ENCODE data around the gene MRPL21.
A peak's percentile ranks its signal among the peaks of the same experiment; 100 is the strongest.

The MRPL21 gene

DNA sequence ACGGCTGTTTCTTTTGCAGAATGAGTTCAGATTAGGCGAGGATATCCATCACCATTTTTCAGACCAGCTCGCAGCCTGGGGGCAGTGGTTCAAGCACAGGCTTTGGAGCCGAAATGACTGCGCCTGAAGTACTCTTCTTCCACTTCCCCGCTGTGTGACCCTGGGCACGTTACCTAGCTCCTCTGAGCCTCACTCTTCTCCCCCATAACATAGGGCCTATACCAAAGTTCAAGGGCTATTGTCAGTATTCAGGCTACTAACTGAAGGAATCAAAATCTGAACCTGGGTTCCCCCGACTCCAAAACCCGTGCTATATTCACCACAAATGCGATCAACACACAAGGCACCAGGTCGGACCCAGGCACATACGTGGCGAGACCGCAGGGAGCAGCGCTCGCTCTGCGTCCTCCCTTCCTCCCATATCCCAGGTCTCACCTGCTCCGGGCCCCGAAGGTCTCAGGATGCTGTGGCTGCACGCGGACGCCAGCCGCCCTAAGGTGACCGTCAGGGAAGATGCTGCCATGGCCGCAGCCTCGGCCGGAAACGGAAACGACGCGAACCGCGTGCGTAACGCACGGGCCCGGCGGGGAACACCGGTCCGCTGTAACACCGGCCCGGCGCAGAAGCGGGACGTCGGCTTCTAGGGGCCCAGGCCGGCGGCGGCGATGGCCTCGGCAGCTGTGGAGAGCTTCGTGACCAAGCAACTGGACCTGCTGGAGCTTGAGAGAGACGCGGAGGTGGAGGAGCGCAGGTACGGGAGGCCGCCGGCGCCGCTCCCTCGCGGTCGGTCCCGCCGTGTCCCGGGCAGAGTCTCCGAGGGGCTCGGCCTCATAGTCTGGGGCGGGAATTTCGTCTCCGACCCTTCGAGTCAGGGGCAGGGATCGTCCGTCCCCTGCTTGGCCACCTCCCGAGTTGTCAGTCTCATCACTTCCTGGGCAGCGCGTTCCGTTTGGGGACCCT lies at the start of gene MRPL21, which contains the start of gene IGHMBP2:
TSS of gene MRPL21 (minus strand) at position 545 of the 960 bp plus-strand sequence. CDS start at position 523, 22 bp downstream.
TSS of gene IGHMBP2 (plus strand) at position 604 of the 960 bp plus-strand sequence. CDS start at position 666, 62 bp downstream.
- Mint-ChIP-seq H3K4me1 (peaks cover 25% of the 10 kb centered on the region), H3K4me3 (peak within 1 kb of the TSS; percentile 98 to 100 (median 99)), H3K36me3 (ENCODE audit: low read depth) (peaks cover 34% of the 10 kb centered on the region), H3K9me3 (no peaks in the 10 kb centered on the region), H3K27me3 (ENCODE audit: low read depth) (no peaks in the 10 kb centered on the region), H3K27ac (peak within 1 kb of the TSS; percentile 70 to 95 (median 86))
- TF ChIP-seq, protein P1, sequence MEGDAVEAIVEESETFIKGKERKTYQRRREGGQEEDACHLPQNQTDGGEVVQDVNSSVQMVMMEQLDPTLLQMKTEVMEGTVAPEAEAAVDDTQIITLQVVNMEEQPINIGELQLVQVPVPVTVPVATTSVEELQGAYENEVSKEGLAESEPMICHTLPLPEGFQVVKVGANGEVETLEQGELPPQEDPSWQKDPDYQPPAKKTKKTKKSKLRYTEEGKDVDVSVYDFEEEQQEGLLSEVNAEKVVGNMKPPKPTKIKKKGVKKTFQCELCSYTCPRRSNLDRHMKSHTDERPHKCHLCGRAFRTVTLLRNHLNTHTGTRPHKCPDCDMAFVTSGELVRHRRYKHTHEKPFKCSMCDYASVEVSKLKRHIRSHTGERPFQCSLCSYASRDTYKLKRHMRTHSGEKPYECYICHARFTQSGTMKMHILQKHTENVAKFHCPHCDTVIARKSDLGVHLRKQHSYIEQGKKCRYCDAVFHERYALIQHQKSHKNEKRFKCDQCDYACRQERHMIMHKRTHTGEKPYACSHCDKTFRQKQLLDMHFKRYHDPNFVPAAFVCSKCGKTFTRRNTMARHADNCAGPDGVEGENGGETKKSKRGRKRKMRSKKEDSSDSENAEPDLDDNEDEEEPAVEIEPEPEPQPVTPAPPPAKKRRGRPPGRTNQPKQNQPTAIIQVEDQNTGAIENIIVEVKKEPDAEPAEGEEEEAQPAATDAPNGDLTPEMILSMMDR (IDR thresholded peaks at IDR 0.05; ENCODE audit: unreplicated experiment in 3 of 3): no peak

DNA sequence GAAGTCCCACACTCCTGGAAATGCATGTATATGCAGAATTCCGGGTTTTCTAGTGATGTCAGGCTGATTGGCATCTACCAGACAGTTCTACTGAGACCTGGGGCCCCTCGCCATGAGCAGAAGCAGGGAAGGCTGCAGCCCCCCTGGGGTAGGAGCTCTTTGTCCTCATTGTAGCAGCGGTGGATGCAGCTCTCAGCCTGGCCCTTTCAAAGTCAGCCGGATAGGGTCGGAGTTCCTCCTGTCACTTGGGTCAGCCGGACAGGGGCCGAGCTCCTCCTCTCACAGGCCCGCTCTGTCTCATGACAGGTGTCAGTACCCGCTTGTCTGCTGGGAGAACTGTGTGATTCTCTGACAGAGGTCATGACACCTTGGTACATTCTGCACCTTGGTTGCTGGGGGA lies 47.1 kb upstream of the MRPL21 start:
- peaks cover 11% of the 10 kb centered on the region for H3K27me3 Mint-ChIP-seq (ENCODE audit: low read depth)
- no peak overlapping the region for H3K4me3 Mint-ChIP-seq
- peaks cover 17% of the 10 kb centered on the region for H3K4me1 Mint-ChIP-seq
- TF ChIP-seq, protein P1 (IDR thresholded peaks at IDR 0.05; ENCODE audit: unreplicated experiment in 3 of 3): no peak
- no peak overlapping the region for H3K27ac Mint-ChIP-seq
- H3K9me3 Mint-ChIP-seq: no peaks in the 10 kb centered on the region
- no peaks in the 10 kb centered on the region for H3K36me3 Mint-ChIP-seq (ENCODE audit: low read depth)

DNA sequence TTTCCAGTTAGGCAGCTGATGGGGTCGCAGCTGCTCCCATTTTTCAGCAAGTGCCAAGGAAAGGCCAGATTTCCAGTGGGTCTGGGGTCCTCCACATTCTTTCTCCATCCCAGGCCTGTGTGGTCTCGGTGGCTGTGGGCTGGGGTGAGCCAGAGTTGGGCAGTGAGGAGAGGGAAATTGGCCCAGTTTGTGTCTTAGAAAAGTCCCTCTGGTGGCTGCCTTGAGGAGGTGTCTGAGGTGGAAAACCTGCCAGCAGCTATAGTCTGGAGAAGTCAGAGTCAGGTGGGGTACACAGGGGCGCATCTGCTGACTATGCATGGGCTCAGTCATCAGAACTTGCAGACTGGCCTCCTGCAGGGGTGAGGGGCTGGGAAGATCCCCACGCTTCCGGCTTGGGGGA lies 46.6 kb upstream of the MRPL21 start:
- Mint-ChIP-seq H3K4me3 (no peak overlapping the region), H3K4me1 (peaks cover 17% of the 10 kb centered on the region), H3K27me3 (ENCODE audit: low read depth) (peaks cover 12% of the 10 kb centered on the region), H3K9me3 (no peaks in the 10 kb centered on the region), H3K36me3 (ENCODE audit: low read depth) (no peaks in the 10 kb centered on the region), H3K27ac (no peak overlapping the region)
- TF ChIP-seq, protein P1 (IDR thresholded peaks at IDR 0.05; ENCODE audit: unreplicated experiment in 3 of 3): peak in 2 of 3 experiments; percentile 35 to 44

DNA sequence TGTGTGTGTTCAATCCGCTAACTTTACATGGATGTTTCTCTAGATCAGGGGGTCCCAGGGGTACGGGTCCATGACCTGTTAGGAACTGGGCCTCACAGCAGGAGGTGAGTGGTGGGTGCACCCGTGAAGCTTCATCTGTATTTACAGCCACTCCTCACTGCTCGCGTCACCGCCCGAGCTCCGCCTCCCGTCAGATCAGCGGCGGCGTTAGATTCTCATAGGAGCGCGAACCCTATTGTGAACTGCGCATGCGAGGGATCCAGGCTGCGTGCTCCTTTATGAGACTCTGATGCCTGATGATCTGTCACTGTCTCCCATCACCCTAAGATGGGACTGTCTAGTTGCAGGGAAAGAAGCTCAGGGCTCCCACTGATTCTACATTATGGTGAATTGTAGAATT lies 45.3 kb upstream of the MRPL21 start:
- TF ChIP-seq, protein P1 (IDR thresholded peaks at IDR 0.05; ENCODE audit: unreplicated experiment in 3 of 3): no peak

DNA sequence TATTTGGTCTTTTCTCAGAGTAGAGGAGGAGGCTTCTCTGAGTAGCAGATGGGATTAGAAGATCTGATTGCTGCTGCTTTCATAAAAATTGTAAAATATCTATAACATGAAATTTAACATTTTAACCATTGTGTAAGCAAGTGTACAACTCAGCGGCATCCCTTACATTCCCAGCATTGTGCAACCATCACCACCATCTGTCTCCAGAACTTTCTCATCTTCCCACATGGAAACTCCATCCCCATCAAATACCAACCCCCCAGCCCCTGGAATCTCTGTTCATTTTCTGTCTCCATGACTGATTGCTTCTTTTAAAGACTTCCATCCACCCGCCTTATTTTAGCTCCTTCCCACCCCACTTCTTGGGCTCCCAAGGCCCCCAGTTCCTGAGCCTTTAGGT lies 44.9 kb upstream of the MRPL21 start:
- Mint-ChIP-seq H3K4me1 (peaks cover 13% of the 10 kb centered on the region), H3K9me3 (no peaks in the 10 kb centered on the region), H3K27me3 (ENCODE audit: low read depth) (peaks cover 8% of the 10 kb centered on the region), H3K36me3 (ENCODE audit: low read depth) (no peaks in the 10 kb centered on the region), H3K4me3 (no peak overlapping the region), H3K27ac (no peak overlapping the region)
- TF ChIP-seq, protein P1 (IDR thresholded peaks at IDR 0.05; ENCODE audit: unreplicated experiment in 3 of 3): no peak

More for the DNA sequence above, 45.3 kb upstream of the MRPL21 start:
- Mint-ChIP-seq H3K27ac (no peak overlapping the region), H3K36me3 (ENCODE audit: low read depth) (no peaks in the 10 kb centered on the region), H3K9me3 (no peaks in the 10 kb centered on the region), H3K4me1 (peaks cover 12% of the 10 kb centered on the region), H3K27me3 (ENCODE audit: low read depth) (peaks cover 8% of the 10 kb centered on the region), H3K4me3 (no peak overlapping the region)
